Neural progenitor cell (in vitro differentiated cells): ENCODE results near the gene VAMP1. TPM values are rescaled to one million over a fixed set of nuclear protein-coding genes. Genes with fewer than 3 reads are reported as not detected.

Experiments
- DNase-seq: peaks from one replicate; pipeline ENCODE4 v3.0.0-alpha.2; 2016; ENCODE audit warnings: low spot score
- H2AFZ ChIP-seq: fragments of 200-600 bp; sonication (generic); replicated peaks from 2 replicates; pipeline ENCODE4 v1.6.1; 2016; ENCODE audit warnings: antibody characterized with exemption
- H3F3A ChIP-seq: fragments of 200-600 bp; sonication (generic); 2 replicates; pipeline ENCODE4 v1.6.1; 2016; ENCODE audit warnings: antibody characterized with exemption, low read depth
- H3K27ac ChIP-seq: fragments of 200-600 bp; sonication (generic); 2 replicates; pipeline ENCODE4 v1.5.1; 2016; ENCODE audit warnings: mild to moderate bottlenecking
- H3K27me3 ChIP-seq: fragments of 200-600 bp; sonication (generic); 2 replicates; pipeline ENCODE4 v1.6.1; 2016; ENCODE audit warnings: mild to moderate bottlenecking, moderate library complexity
- H3K36me3 ChIP-seq: fragments of 200-600 bp; sonication (generic); 2 replicates; pipeline ENCODE4 v1.5.1; 2016
- H3K4me1 ChIP-seq: fragments of 200-600 bp; sonication (generic); 2 replicates; pipeline ENCODE4 v1.6.1; 2016; ENCODE audit warnings: mixed run types
- H3K4me2 ChIP-seq: fragments of 200-600 bp; sonication (generic); 2 replicates; pipeline ENCODE4 v1.6.1; 2016
- H3K4me3 ChIP-seq: fragments of 200-600 bp; sonication (generic); 2 replicates; pipeline ENCODE4 v1.5.1; 2016
- H3K79me2 ChIP-seq: fragments of 200-600 bp; sonication (generic); 2 replicates; pipeline ENCODE4 v1.6.1; 2016; ENCODE audit warnings: low read depth
- H3K9ac ChIP-seq: fragments of 200-600 bp; sonication (generic); 2 replicates; pipeline ENCODE4 v1.6.1; 2016
- H3K9me3 ChIP-seq: fragments of 200-600 bp; sonication (generic); 2 replicates; pipeline ENCODE4 v1.5.1; 2016; ENCODE audit warnings: low read depth
- H4K20me1 ChIP-seq: fragments of 200-600 bp; sonication (generic); 2 replicates; pipeline ENCODE4 v1.6.1; 2016; ENCODE audit warnings: low read depth
- H3K27ac Mint-ChIP-seq: 3 replicates; pipeline ENCODE4 v1.8.0; 2021; ENCODE audit warnings: mixed read lengths
- H3K27me3 Mint-ChIP-seq: 2 replicates; pipeline ENCODE4 v1.8.0; 2022; ENCODE audit warnings: low read depth, mild to moderate bottlenecking, inconsistent platforms, moderate library complexity, mixed read lengths; ENCODE audit not compliant: insufficient read depth
- H3K36me3 Mint-ChIP-seq: 3 replicates; pipeline ENCODE4 v1.8.0; 2021; ENCODE audit warnings: mixed read lengths
- H3K4me1 Mint-ChIP-seq: 3 replicates; pipeline ENCODE4 v1.8.0; 2021; ENCODE audit warnings: mixed read lengths
- H3K4me3 Mint-ChIP-seq: 3 replicates; pipeline ENCODE4 v1.8.0; 2021; ENCODE audit warnings: mild to moderate bottlenecking, moderate library complexity, mixed read lengths
- H3K9me3 Mint-ChIP-seq: 3 replicates; pipeline ENCODE4 v1.8.0; 2020; ENCODE audit warnings: mixed read lengths
- EZH2 ChIP-seq: fragments of 200-600 bp; sonication (generic); IDR thresholded peaks from 2 replicates; pipeline ENCODE4 v1.6.1; 2017; ENCODE audit warnings: antibody characterized with exemption, mild to moderate bottlenecking, moderate library complexity
- EZH2phosphoT487 ChIP-seq: fragments of 200-600 bp; sonication (generic); IDR thresholded peaks from 2 replicates; pipeline ENCODE4 v1.6.1; 2017; ENCODE audit warnings: antibody characterized with exemption
- total RNA-seq: library from RNA; depleted of rRNA; stranded (reverse); fragments of >200 nt; gene quantifications from 2 replicates; pipeline ENCODE4 v1.2.3, GENCODE V29; 2015; ENCODE audit warnings: low replicate concordance
- TF ChIP-seq, protein P1 (sequence below): fragments of 200-600 bp; sonication (generic); IDR thresholded peaks from 2 replicates; pipeline ENCODE4 v1.5.1; 2017; ENCODE audit warnings: antibody characterized with exemption, mild to moderate bottlenecking

Gene VAMP1
- total RNA-seq, 1 donor from 2014 or later, result 14.3 TPM

DNA sequence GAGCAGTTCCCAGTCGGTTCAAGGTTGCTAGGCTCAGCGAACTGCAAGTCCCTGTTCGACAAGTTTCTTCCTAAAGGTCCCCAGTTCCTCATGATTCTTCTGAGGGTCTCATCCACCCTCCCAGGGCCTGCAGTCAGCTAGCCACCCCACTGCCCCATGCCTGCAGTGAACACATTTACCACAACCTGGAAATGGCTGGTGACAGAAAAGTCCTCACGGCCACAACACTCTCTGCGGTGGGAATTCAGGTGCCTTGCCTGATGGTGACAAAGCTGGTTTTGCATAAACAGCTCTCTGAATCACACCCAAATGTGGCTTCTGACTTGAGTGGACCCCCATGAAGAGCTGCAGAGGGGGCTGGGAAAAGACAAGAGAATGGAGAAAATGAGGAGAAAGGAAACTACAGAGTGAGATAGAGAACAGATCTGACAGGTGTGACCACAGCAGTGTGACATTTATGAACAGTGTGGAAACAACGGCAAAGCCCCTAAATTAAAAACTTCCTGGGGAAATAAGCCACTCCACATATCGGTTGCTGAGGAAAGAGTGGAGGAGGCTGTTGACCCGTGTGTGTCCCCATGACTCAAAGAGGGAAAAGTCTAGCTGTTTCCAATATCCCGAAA is 27.0 kb downstream of the VAMP1 start:
- Mint-ChIP-seq H3K4me1 (peaks cover 16% of the 10 kb centered on the region), H3K9me3 (no peaks in the 10 kb centered on the region), H3K27me3 (peaks cover 6% of the 10 kb centered on the region), H3K4me3 (no peak overlapping the region), H3K27ac (no peak overlapping the region), H3K36me3 (no peaks in the 10 kb centered on the region)
- H3K27me3 ChIP-seq, result no peaks in the 10 kb centered on the region
- no peak overlapping the region for H3K4me3 ChIP-seq
- DNase-seq, result no peak
- H3K9ac ChIP-seq, result no peak overlapping the region
- H3K4me1 ChIP-seq, result no peaks in the 10 kb centered on the region
- H3K79me2 ChIP-seq, result no peaks in the 10 kb centered on the region
- H2AFZ ChIP-seq, result no peak overlapping the region
- H3K9me3 ChIP-seq, result no peaks in the 10 kb centered on the region
- H4K20me1 ChIP-seq, result no peaks in the 10 kb centered on the region
- no peak overlapping the region for H3K4me2 ChIP-seq
- H3K27ac ChIP-seq, result no peak overlapping the region
- H3F3A ChIP-seq, result no peaks in the 10 kb centered on the region
- TF ChIP-seq EZH2phosphoT487, result no peak
- TF ChIP-seq EZH2, result no peak
- TF ChIP-seq, protein P1, sequence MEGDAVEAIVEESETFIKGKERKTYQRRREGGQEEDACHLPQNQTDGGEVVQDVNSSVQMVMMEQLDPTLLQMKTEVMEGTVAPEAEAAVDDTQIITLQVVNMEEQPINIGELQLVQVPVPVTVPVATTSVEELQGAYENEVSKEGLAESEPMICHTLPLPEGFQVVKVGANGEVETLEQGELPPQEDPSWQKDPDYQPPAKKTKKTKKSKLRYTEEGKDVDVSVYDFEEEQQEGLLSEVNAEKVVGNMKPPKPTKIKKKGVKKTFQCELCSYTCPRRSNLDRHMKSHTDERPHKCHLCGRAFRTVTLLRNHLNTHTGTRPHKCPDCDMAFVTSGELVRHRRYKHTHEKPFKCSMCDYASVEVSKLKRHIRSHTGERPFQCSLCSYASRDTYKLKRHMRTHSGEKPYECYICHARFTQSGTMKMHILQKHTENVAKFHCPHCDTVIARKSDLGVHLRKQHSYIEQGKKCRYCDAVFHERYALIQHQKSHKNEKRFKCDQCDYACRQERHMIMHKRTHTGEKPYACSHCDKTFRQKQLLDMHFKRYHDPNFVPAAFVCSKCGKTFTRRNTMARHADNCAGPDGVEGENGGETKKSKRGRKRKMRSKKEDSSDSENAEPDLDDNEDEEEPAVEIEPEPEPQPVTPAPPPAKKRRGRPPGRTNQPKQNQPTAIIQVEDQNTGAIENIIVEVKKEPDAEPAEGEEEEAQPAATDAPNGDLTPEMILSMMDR, result no peak
- no peaks in the 10 kb centered on the region for H3K36me3 ChIP-seq

DNA sequence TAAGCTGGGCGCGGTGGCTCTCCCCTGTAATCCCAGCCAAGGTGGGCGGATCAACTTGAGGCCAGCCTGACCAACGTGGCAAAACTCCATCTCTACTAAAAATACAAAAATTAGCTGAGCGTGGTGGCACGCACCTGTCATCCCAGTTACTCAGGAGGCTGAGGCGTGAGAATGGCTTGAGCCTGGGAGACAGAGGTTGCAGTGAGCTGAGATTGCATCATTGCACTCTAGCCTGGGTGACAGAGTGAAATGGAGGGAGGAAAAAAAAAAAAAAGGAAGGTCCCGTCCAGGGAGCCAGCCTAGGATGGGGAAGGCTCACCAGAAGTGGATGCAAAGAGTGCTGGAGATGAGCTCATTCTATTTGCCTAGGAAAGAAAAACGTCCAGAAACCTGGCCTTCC is 27.6 kb downstream of the VAMP1 start:
- DNase-seq, result no peak
- Histone ChIP-seq H3K27me3 (no peaks in the 10 kb centered on the region), H3K79me2 (no peaks in the 10 kb centered on the region), H4K20me1 (no peaks in the 10 kb centered on the region), H3K9me3 (no peaks in the 10 kb centered on the region), H3F3A (no peaks in the 10 kb centered on the region), H3K4me2 (no peak overlapping the region), H3K27ac (no peak overlapping the region), H3K4me1 (no peaks in the 10 kb centered on the region), H3K36me3 (no peaks in the 10 kb centered on the region), H3K9ac (no peak overlapping the region), H3K4me3 (no peak overlapping the region), H2AFZ (no peak overlapping the region)
- Mint-ChIP-seq H3K4me1 (peaks cover 15% of the 10 kb centered on the region), H3K4me3 (no peak overlapping the region), H3K36me3 (no peaks in the 10 kb centered on the region), H3K27ac (no peak overlapping the region), H3K9me3 (no peaks in the 10 kb centered on the region), H3K27me3 (peaks cover 4% of the 10 kb centered on the region)
- TF ChIP-seq, protein P1, result no peak
- TF ChIP-seq EZH2, result no peak

DNA sequence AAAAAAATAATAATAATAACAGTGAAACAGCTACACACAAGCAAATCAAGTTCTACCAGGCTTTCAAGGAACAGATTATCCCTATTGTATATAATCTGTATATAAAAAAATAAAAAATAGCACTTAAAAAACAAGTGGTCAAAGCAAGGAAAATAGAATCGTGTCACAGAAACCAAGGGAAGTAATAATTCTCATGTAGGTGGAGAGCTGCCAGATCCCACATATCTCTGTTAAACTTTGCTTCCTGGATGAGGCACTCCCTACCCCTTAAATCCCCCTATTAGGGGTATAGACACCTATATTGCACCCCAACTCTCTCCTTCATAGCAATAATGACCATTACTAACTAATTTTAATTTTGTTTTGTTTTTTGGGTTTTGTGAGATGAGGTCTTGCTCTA is 30.1 kb downstream of the VAMP1 start:
- Histone ChIP-seq H3F3A (no peaks in the 10 kb centered on the region), H3K27ac (no peak overlapping the region), H3K36me3 (no peaks in the 10 kb centered on the region), H3K27me3 (no peaks in the 10 kb centered on the region), H2AFZ (no peak overlapping the region), H3K79me2 (no peaks in the 10 kb centered on the region), H3K4me1 (no peaks in the 10 kb centered on the region), H3K9me3 (no peaks in the 10 kb centered on the region), H3K4me3 (no peak overlapping the region), H3K9ac (no peak overlapping the region), H3K4me2 (no peak overlapping the region), H4K20me1 (no peaks in the 10 kb centered on the region)
- no peak for TF ChIP-seq EZH2
- TF ChIP-seq EZH2phosphoT487, result no peak
- TF ChIP-seq, protein P1, result no peak
- Mint-ChIP-seq H3K4me1 (peaks cover 6% of the 10 kb centered on the region), H3K9me3 (no peaks in the 10 kb centered on the region), H3K27me3 (peaks cover under 1% of the 10 kb centered on the region), H3K4me3 (no peak overlapping the region), H3K27ac (no peak overlapping the region), H3K36me3 (no peaks in the 10 kb centered on the region)
- DNase-seq, result no peak
